Tibial artery (tissue), 4 donors: ENCODE data around the gene IL17RC.

ENCODE experiments used
- DNase-seq, 2 donors: peaks; one replicate each; pipeline ENCODE4 v3.0.0-alpha.2; 2019
- H3K27ac ChIP-seq, 2 donors: fragments of 200-600 bp; sonication (generic) in 1 of 2; 1 replicate in 1 of 2; 2 replicates in 1 of 2; pipeline ENCODE4 v1.5.1; 2018 to 2019; ENCODE audit warnings: mild to moderate bottlenecking in 1 of 2
- H3K27me3 ChIP-seq, 2 donors: fragments of 200-600 bp; sonication (generic) in 1 of 2; one replicate each; pipeline versions ENCODE4 v1.5.1 to v1.6.0; 2016 to 2019
- H3K36me3 ChIP-seq, 3 donors: fragments of 200-600 bp; sonication (generic) in 2 of 3; one replicate each; pipeline ENCODE4 v1.5.1; 2016 to 2019; ENCODE audit warnings: mild to moderate bottlenecking in 2 of 3
- H3K4me1 ChIP-seq, 4 donors: fragments of 200-600 bp; sonication (generic) in 2 of 4; 1 replicate in 3 of 4; 2 replicates in 1 of 4; pipeline ENCODE4 v1.5.1; 2016 to 2019
- H3K4me3 ChIP-seq, 2 donors: fragments of 200-600 bp; sonication (generic) in 1 of 2; 1 replicate in 1 of 2; 2 replicates in 1 of 2; pipeline ENCODE4 v1.5.1; 2018 to 2019; ENCODE audit warnings: mild to moderate bottlenecking in 2 of 2
- H3K9me3 ChIP-seq, 3 donors: fragments of 200-600 bp; sonication (generic) in 1 of 3; one replicate each; pipeline ENCODE4 v1.5.1; 2016 to 2019
- CTCF ChIP-seq, 2 experiments: fragments of 200-600 bp in 1 of 2; fragments of 450-650 bp in 1 of 2; IDR thresholded peaks; one replicate each; pipeline ENCODE4 v1.5.1; 2017 to 2019; ENCODE audit warnings: antibody characterized with exemption in 2 of 2, mild to moderate bottlenecking in 1 of 2, moderate library complexity in 1 of 2
- intact Hi-C: fragments of 100-400 bp; cut with DNase I; formaldehyde crosslinking; loops from one replicate; pipeline ENCODE4 v1.15.0; 2023; ENCODE audit warnings: low total_unique reads

IL17RC gene

GRCh38 chr3:9946112-9947024, 29.5 kb downstream of the IL17RC start:
- intact Hi-C loops, result loop anchor here (10.0 kb wide), 2 partner anchors 68 to 102 kb away; partner anchors contain the start of gene RPUSD3
- peak; percentile 72 to 77 for TF ChIP-seq CTCF (IDR thresholded peaks at IDR 0.05)
- DNase-seq, result peak; percentile 84 to 93
- Histone ChIP-seq H3K9me3 (no peaks in the 10 kb centered on the region), H3K27ac (peak overlapping the region; percentile 85 to 96), H3K27me3 (no peaks in the 10 kb centered on the region), H3K4me1 (peaks cover 0 to 19% (median 13%) of the 10 kb centered on the region in 4 donors), H3K36me3 (peaks cover 0 to 44% (median 18%) of the 10 kb centered on the region in 3 donors), H3K4me3 (peak overlapping the region; percentile 63 to 70)

GRCh38 chr3:9947025-9947995, 30.4 kb downstream of the IL17RC start:
- intact Hi-C loops, result loop anchor here (10.0 kb wide), 2 partner anchors 67 to 103 kb away; partner anchors contain the start of gene RPUSD3
- peak overlapping the region; percentile 85 to 96 for H3K27ac ChIP-seq

GRCh38 chr3:9948586-9948985, 31.7 kb downstream of the IL17RC start:
- Histone ChIP-seq H3K9me3 (no peaks in the 10 kb centered on the region), H3K36me3 (peaks cover 0 to 25% (median 7%) of the 10 kb centered on the region in 3 donors), H3K4me3 (no peak overlapping the region), H3K4me1 (peaks cover 0 to 31% (median 23%) of the 10 kb centered on the region in 4 donors), H3K27me3 (no peaks in the 10 kb centered on the region), H3K27ac (no peak overlapping the region)
- intact Hi-C loops, result loop anchor here (2.0 to 10.0 kb wide), 3 partner anchors 28 to 104 kb away; partner anchors contain the start of gene RPUSD3
- no peak for TF ChIP-seq CTCF (IDR thresholded peaks at IDR 0.05)
- no peak for DNase-seq

More at GRCh38 chr3:9947025-9947995, 30.4 kb downstream of the IL17RC start:
- Histone ChIP-seq H3K4me3 (peak overlapping the region; percentile 63 to 70), H3K9me3 (no peaks in the 10 kb centered on the region), H3K36me3 (peaks cover 0 to 38% (median 18%) of the 10 kb centered on the region in 3 donors), H3K4me1 (peaks cover 0 to 29% (median 22%) of the 10 kb centered on the region in 4 donors), H3K27me3 (no peaks in the 10 kb centered on the region)
- peak; percentile 75 for TF ChIP-seq CTCF (IDR thresholded peaks at IDR 0.05)
- DNase-seq, result peak; percentile 73 to 89

GRCh38 chr3:9949115-9949514, 32.2 kb downstream of the IL17RC start:
- DNase-seq, result no peak
- intact Hi-C loops, result loop anchor here (2.0 to 10.0 kb wide), 3 partner anchors 28 to 104 kb away; partner anchors contain the start of gene RPUSD3
- Histone ChIP-seq H3K27ac (no peak overlapping the region), H3K36me3 (peaks cover 0 to 20% (median 5%) of the 10 kb centered on the region in 3 donors), H3K4me3 (no peak overlapping the region), H3K27me3 (no peaks in the 10 kb centered on the region), H3K4me1 (peaks cover 0 to 31% (median 23%) of the 10 kb centered on the region in 4 donors), H3K9me3 (no peaks in the 10 kb centered on the region)
- no peak for TF ChIP-seq CTCF (IDR thresholded peaks at IDR 0.05)

GRCh38 chr3:9949626-9950025, 32.7 kb downstream of the IL17RC start:
- Histone ChIP-seq H3K9me3 (no peaks in the 10 kb centered on the region), H3K4me1 (peaks cover 0 to 31% (median 23%) of the 10 kb centered on the region in 4 donors), H3K27me3 (no peaks in the 10 kb centered on the region), H3K36me3 (peaks cover 0 to 15% (median under 1%) of the 10 kb centered on the region in 3 donors), H3K4me3 (no peak overlapping the region), H3K27ac (no peak overlapping the region)
- no peak for TF ChIP-seq CTCF (IDR thresholded peaks at IDR 0.05)
- intact Hi-C loops, result loop anchor here (2.0 to 10.0 kb wide), 4 partner anchors 27 to 275 kb away; partner anchors contain the start of gene RPUSD3
- DNase-seq, result no peak
